Measurements from ENCODE around the gene KRT14. TPM values are rescaled to one million over a fixed set of nuclear protein-coding genes. Genes with fewer than 3 reads are reported as not detected.
"Not testable (repeated sequence)": the region's sequence is repeated elsewhere in the genome, so short reads cannot be mapped to it uniquely, and the experiment has no call there.

KRT14 gene
- total RNA-seq, 1 experiment from 2014 or later: not detected

DNA sequence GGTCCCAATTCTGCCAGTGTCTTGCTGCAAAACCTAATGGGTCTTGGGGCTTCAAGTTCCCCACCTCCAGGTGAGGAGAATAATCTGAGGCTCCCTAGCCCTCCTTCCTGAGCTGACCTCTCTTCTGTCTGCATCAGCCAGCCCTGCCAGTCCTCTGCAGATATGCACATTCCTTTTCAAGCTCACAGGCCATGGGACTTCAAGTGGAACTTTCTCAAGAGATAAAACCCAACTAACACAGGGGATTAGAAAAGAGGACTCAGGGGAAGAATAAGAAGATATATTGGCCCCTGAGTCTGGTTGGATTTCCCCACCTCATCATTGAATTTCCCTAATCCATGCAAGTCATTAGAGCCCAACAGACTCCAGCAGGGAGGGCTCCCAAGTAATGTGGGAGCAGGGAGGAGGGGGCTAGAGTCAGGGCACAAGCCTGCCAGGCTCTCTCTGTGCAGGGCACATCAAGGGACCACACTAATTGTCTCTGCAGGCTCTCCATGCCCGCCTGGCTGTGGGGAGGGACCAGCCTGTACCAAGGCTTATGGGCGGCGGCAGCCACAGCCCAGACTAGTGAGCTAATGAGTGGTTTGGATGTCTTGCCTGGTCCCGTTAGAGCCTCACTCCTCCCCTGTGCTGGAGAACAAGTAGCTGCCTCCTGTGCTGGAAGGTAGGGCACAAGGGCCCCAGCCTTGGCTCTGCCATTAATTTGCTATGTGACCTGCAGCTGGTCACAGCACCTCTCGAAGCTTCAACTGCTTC lies 1.2 kb downstream of the KRT14 start:
- DNase-seq (ENCODE audit: low read depth, low spot score) (no peak), ATAC-seq (no peak)
- no peaks in the 10 kb centered on the region for H3K4me1 ChIP-seq (ENCODE audit: control insufficient read depth, insufficient read depth, low read length)
- in situ Hi-C loops (cut with HindIII; ENCODE audit: low pct_unique_long_range_greater_than_20kb, low sequenced_read_pairs) (no loop called here), intact Hi-C loops (cut with micrococcal nuclease; ENCODE audit: unreplicated experiment) (no loop called here)
- H3K36me3 ChIP-seq (ENCODE audit: control insufficient read depth, insufficient read depth, low read length): no peaks in the 10 kb centered on the region
- H3K27me3 ChIP-seq (ENCODE audit: control insufficient read depth, insufficient read depth, low read length): no peaks in the 10 kb centered on the region
- H3K4me3 ChIP-seq (ENCODE audit: low read depth in 2 of 2, low read length in 2 of 2): no peak overlapping the region
- no TSS peak for BruUV-seq (replicated peaks)
- POLR2A ChIA-PET: no interaction called here
- CTCF ChIA-PET: no interaction called here
- no peaks in the 10 kb centered on the region for H3K9me3 ChIP-seq (ENCODE audit: control insufficient read depth, insufficient read depth, low read depth, low read length)
- TF ChIP-seq, protein P1, sequence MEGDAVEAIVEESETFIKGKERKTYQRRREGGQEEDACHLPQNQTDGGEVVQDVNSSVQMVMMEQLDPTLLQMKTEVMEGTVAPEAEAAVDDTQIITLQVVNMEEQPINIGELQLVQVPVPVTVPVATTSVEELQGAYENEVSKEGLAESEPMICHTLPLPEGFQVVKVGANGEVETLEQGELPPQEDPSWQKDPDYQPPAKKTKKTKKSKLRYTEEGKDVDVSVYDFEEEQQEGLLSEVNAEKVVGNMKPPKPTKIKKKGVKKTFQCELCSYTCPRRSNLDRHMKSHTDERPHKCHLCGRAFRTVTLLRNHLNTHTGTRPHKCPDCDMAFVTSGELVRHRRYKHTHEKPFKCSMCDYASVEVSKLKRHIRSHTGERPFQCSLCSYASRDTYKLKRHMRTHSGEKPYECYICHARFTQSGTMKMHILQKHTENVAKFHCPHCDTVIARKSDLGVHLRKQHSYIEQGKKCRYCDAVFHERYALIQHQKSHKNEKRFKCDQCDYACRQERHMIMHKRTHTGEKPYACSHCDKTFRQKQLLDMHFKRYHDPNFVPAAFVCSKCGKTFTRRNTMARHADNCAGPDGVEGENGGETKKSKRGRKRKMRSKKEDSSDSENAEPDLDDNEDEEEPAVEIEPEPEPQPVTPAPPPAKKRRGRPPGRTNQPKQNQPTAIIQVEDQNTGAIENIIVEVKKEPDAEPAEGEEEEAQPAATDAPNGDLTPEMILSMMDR (IDR thresholded peaks at IDR 0.05): no peak
- TF ChIP-seq SIN3A (IDR thresholded peaks at IDR 0.05; ENCODE audit: borderline replicate concordance, insufficient read depth, low read depth, low read length): no peak
- TF ChIP-seq, protein P2, sequence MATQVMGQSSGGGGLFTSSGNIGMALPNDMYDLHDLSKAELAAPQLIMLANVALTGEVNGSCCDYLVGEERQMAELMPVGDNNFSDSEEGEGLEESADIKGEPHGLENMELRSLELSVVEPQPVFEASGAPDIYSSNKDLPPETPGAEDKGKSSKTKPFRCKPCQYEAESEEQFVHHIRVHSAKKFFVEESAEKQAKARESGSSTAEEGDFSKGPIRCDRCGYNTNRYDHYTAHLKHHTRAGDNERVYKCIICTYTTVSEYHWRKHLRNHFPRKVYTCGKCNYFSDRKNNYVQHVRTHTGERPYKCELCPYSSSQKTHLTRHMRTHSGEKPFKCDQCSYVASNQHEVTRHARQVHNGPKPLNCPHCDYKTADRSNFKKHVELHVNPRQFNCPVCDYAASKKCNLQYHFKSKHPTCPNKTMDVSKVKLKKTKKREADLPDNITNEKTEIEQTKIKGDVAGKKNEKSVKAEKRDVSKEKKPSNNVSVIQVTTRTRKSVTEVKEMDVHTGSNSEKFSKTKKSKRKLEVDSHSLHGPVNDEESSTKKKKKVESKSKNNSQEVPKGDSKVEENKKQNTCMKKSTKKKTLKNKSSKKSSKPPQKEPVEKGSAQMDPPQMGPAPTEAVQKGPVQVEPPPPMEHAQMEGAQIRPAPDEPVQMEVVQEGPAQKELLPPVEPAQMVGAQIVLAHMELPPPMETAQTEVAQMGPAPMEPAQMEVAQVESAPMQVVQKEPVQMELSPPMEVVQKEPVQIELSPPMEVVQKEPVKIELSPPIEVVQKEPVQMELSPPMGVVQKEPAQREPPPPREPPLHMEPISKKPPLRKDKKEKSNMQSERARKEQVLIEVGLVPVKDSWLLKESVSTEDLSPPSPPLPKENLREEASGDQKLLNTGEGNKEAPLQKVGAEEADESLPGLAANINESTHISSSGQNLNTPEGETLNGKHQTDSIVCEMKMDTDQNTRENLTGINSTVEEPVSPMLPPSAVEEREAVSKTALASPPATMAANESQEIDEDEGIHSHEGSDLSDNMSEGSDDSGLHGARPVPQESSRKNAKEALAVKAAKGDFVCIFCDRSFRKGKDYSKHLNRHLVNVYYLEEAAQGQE (IDR thresholded peaks at IDR 0.05; ENCODE audit: insufficient read depth in 1 of 2, low read depth in 2 of 2, low read length in 1 of 2): no peak
- no peak for TF ChIP-seq POLR2AphosphoS5 (IDR thresholded peaks at IDR 0.05; ENCODE audit: low read depth, low read length)
- TF ChIP-seq TCF7L2 (IDR thresholded peaks at IDR 0.05; ENCODE audit: low read depth, low read length): no peak
- H3K27ac ChIP-seq (ENCODE audit: low read length): no peak overlapping the region

DNA sequence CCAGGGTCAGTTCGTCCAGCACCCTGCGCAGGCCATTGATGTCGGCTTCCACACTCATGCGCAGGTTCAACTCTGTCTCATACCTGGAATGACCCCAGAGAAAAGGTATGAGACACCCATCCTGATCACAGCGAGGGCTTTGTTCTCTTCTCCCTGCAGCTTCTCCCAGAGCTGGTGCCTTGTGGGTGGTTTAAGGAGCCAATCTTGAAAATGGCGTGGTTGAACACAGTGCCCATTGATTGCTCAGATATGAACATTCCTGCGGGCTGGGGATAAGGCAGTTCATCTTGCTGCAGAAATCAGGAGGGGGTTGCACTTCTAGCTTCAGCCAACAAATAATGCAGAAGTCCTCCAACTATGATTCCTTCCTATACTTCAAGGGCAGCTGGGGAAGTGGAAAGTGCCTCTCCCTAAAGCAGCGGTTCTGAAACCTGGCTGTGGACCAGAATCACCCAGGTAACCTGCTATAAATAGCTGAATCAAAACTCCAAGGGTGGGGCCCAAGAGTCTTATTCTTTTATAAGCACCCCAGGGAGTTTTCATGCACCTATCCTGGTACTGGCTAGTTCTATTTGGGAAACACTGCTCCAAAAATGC lies 2.3 kb downstream of the KRT14 start:
- in situ Hi-C loops (cut with HindIII; ENCODE audit: low pct_unique_long_range_greater_than_20kb, low sequenced_read_pairs); H3K4me3 ChIP-seq (ENCODE audit: low read depth in 2 of 2, low read length in 2 of 2); POLR2A ChIA-PET; H3K27me3 ChIP-seq (ENCODE audit: control insufficient read depth, insufficient read depth, low read length); H3K27ac ChIP-seq (ENCODE audit: low read length); intact Hi-C loops (cut with micrococcal nuclease; ENCODE audit: unreplicated experiment); DNase-seq (ENCODE audit: low read depth, low spot score); ATAC-seq; H3K36me3 ChIP-seq (ENCODE audit: control insufficient read depth, insufficient read depth, low read length); BruUV-seq (replicated peaks); H3K4me1 ChIP-seq (ENCODE audit: control insufficient read depth, insufficient read depth, low read length); H3K9me3 ChIP-seq (ENCODE audit: control insufficient read depth, insufficient read depth, low read depth, low read length); CTCF ChIA-PET: not testable (repeated sequence)

Measured in Panc1 (cell line).